GM21447 (cell line): ENCODE results near the gene CLTCL1.
"Not testable (repeated sequence)": the region's sequence is repeated elsewhere in the genome, so short reads cannot be mapped to it uniquely, and the experiment has no call there.

ENCODE experiments used
- ATAC-seq: cut with Tn5 transposase; IDR thresholded peaks from one replicate; pipeline ENCODE4 v1.9.1; 2021; ENCODE audit not compliant: unreplicated experiment

Gene CLTCL1

GRCh38 chr22:19256362-19256761 lies 35.2 kb downstream of the CLTCL1 start:
- not testable (repeated sequence) for ATAC-seq

DNA sequence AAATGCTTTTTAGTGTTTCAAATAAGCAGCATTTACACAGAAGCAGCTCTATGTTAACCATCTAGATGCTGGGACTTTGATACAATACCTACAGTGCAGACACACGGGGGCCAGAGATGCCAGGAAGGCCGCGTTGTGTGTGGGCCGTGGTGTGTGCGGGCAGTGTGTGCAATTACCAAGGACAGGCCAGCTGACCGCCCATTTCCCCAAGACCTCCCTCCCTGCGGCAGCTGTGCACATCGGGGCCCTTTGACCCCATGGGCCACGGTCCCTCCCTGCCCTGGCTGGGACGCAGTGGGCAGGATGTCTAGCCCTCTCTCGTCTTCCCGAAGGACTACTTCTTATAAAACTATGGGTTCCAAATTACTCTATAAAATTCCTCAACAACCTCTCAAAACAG lies 38.4 kb downstream of the CLTCL1 start:
- no peak for ATAC-seq

DNA sequence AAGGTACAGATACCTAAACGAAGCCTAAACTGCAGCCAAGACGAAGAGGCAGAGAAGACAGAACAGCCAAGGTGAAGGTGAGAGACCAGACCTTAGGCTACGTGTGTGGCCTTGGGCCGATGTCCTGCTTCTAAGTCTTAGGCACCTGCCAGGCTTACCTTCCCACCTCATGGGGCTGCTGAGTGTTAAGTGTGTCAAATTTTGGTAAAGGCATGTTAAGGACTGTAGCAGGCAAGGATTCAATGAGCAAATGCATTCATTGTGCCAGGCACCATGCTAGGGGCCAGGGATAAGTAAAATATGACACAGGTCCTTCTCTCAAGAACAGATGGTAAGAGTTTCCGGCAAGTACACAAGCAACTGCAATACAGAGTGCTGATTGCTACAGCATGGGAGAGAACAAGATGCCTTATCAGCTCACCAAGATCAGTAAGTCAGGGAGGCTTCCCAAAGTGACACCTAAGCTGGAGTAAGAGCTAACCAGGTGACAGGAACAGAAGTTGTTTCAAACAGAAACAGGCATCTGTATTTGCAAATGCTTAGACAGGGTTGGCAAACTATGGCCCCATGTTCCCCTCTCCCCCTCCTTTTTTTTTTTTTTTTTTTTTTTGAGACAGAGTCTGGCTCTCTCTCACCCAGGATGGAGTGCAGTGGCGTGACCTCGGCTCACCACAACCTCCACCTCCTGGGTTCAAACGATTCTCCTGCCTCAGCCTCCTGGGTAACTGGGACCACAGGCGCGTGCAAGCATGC lies 46.7 kb downstream of the CLTCL1 start:
- no peak for ATAC-seq

DNA sequence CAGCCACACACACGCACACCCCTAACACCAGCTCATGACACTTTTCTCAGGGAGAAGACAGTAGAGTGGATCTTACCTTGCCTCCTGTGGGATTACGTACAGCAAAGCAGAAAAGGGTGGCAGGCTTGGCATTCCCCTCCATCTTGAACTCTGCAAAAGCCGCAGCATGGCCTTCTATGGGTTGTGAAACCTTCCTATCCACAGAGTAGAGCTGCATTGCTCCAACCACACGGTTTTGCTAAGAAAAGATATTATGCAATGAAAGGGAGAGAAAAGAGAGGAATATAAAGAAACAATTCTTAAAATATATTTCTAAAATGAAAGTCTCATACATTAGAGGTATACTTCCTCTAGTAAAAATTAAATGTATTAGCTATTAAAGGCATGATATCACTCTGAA lies 48.8 kb downstream of the CLTCL1 start:
- ATAC-seq: no peak

GRCh38 chr22:19241593-19241906 lies 50.0 kb downstream of the CLTCL1 start:
- ATAC-seq: no peak

- no peak for ATAC-seq
These were observed 50.5 kb downstream of the CLTCL1 start for GRCh38 chr22:19240813-19241592.

DNA sequence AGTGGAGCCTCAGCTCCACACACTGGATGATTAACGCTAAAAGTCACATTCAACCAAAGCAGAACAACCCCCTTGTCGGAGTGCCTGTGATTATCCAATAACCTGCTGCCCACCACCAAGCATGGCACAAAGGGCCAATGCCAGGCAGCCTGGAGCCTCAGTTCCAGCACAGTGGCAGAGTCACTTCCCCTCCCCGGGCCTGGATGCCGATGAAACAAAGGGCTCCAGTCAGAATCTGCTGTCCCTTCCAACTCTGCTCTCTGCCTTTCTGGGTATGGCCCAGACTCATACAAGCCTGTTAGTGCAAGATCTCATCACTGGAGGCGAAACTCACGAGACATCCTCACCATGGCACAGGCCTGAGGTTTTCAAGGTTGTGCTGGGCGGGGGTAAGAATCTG lies 52.1 kb downstream of the CLTCL1 start:
- ATAC-seq: no peak

- no peak for ATAC-seq
These were observed 52.6 kb downstream of the CLTCL1 start for GRCh38 chr22:19238900-19239299.

DNA sequence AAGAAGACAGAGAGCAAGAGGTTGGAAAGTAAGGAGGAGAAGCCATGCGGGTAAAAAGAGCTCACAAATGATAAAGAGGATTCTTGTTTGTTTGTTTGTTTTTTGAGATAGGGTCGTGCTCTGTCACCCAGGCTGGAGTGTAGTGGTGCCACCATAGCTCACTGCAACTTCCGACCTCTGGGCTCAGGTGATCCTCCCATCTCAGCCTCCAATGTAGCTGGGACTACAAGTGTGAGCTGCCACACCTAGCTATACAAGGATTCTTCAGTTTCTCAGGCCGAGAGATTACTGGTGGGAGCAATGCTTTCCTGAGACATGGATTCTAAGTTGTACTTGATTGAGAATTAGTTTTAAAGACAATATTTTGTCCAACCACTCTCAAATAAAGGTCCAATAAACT lies 55.6 kb downstream of the CLTCL1 start:
- no peak for ATAC-seq

- no peak for ATAC-seq
These were observed 57.2 kb downstream of the CLTCL1 start for GRCh38 chr22:19234126-19234896.

- ATAC-seq: no peak
These were observed 58.3 kb downstream of the CLTCL1 start for GRCh38 chr22:19233189-19233661.

DNA sequence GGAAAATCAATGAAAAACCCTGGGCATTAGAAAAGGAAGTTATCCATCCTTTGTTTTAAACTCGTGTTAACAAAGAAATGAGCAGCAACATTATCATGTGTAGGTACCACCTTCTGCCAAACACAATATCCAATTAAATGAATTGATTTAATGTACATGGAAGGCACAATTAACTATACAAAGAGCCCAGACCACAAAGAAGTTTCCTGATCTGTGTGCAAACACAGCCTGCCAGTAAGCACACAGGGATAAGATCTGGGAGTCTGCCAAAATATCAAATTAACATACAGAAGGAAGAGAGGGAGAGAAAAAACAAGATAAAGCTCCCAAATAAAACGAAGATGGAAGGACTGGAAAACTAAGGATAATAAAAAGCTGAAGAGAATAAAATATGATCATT lies 58.9 kb downstream of the CLTCL1 start:
- no peak for ATAC-seq

DNA sequence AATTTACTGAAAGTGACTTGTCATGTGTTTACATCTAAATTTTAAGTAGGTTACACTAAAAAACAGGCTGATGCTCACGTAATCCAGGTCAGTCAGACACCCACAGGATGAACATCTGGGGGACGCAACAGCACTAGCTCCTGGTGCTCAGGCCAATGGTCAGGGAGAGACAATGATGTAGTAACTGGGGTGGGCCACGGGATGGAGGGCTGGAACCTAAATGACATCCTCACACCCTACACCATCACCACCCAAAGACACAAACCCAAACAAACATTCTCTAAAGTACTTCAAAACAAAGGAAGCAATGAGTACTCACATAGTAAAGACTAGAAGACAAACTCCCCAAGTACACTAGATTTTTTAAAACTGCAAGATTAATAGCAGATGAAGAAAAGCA lies 59.5 kb downstream of the CLTCL1 start:
- ATAC-seq: no peak

DNA sequence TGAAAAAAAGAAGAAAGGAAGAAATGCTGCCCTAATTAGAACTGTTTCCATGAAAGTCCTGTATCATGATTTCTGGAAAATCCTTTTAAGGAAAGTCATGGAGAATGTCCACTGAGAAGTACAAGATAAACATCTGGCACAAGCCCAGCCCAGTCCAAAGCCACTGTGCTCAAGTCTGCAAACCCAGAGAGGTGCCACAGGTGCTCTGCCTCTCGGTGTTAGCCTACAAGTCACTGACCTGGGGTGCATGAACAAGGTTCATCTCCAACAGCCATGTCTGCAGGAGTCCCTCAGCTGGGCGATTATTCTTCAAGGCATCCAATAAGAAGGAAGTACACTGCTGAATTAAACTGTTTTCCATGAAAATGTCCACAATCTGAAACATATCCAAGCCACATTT lies 61.9 kb downstream of the CLTCL1 start:
- no peak for ATAC-seq

DNA sequence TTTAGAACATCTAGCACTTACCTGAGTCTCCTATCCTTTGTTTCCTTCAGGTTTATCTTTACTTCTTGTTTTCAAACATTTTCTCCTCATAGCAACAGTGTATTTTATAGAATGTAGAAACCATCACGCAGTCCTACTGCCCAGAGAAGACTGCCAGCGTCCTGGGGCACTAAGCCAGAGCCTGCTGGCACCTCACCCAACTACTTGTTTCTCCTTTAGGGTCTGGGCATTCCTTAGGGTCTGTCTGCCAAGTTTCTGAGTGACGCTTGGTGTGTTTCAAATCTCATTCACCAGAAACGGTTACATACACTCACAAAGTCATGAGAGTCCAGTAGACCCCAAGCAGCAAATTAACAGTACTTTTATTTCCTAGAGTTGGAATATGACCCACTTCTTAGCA lies 63.3 kb downstream of the CLTCL1 start:
- ATAC-seq: no peak

- ATAC-seq: no peak
These were observed 65.1 kb downstream of the CLTCL1 start for GRCh38 chr22:19226428-19226827.

DNA sequence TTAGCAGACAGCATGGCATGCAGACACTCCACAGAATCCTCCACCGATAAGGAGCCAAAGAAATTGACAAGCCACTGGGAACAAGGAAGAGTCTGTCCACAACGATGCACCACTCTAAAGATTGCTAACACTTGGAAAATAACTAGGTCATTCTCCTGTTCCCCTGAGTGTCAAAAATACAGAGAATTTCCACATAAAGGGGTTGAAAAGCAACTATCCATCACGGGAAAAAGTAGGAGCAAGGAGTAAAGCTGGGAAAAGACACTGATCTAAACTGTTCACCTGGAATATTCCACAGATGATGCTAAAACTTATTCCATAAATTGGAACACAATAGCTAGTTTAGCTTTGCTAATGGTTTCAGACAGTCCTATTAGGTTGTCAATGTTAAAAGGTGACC lies 66.0 kb downstream of the CLTCL1 start:
- no peak for ATAC-seq

- ATAC-seq: no peak
These were observed 66.5 kb downstream of the CLTCL1 start for GRCh38 chr22:19224985-19225384.

DNA sequence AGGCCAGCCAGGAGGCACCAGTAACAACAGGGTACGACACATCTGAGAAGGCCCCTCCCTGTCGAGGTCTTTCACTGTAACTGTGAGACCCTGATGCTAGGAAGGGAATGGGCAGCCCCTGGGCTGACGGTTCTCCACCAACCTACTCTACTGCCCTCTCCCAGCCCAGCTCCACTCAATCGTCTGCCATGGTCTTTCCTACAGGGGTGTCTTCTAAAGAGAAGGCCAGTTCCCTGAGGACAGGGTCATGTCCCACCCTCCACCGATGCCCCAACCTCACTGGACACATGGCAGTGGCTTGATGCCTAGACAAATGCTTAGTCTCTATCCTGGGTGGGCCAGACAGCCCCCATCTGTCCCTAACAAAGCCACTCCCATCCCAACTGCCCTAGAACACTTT lies 67.0 kb downstream of the CLTCL1 start:
- ATAC-seq: no peak

GRCh38 chr22:19223617-19224016 lies 67.9 kb downstream of the CLTCL1 start:
- no peak for ATAC-seq

GRCh38 chr22:19223110-19223509 lies 68.4 kb downstream of the CLTCL1 start:
- ATAC-seq: no peak
